Measurements from ENCODE around the gene SYCP3. TPM values are rescaled to one million over a fixed set of nuclear protein-coding genes. Genes with fewer than 3 reads are reported as not detected.
"Not testable (repeated sequence)": the region's sequence is repeated elsewhere in the genome, so short reads cannot be mapped to it uniquely, and the experiment has no call there.

The SYCP3 gene
- total RNA-seq, 1 donor from 2014 or later = not detected

GRCh38 chr12:101743242-101743641 lies 4.0 kb upstream of the SYCP3 start:
- H3K4me1 Mint-ChIP-seq = no peaks in the 10 kb centered on the region
- no peak for DNase-seq (ENCODE audit: low read depth, low spot score)
- no peak overlapping the region for H3K4me3 Mint-ChIP-seq
- H3K27me3 Mint-ChIP-seq (ENCODE audit: low read depth) = no peaks in the 10 kb centered on the region
- H3K9me3 Mint-ChIP-seq = no peaks in the 10 kb centered on the region
- H3K27ac Mint-ChIP-seq (ENCODE audit: unreplicated experiment) = no peak overlapping the region
- H3K36me3 Mint-ChIP-seq (ENCODE audit: low read depth) = peaks cover 14% of the 10 kb centered on the region
- TF ChIP-seq, protein P1, sequence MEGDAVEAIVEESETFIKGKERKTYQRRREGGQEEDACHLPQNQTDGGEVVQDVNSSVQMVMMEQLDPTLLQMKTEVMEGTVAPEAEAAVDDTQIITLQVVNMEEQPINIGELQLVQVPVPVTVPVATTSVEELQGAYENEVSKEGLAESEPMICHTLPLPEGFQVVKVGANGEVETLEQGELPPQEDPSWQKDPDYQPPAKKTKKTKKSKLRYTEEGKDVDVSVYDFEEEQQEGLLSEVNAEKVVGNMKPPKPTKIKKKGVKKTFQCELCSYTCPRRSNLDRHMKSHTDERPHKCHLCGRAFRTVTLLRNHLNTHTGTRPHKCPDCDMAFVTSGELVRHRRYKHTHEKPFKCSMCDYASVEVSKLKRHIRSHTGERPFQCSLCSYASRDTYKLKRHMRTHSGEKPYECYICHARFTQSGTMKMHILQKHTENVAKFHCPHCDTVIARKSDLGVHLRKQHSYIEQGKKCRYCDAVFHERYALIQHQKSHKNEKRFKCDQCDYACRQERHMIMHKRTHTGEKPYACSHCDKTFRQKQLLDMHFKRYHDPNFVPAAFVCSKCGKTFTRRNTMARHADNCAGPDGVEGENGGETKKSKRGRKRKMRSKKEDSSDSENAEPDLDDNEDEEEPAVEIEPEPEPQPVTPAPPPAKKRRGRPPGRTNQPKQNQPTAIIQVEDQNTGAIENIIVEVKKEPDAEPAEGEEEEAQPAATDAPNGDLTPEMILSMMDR (conservative IDR thresholded peaks at IDR 0.05) = no peak

- no peak for DNase-seq (ENCODE audit: low read depth, low spot score)
- Mint-ChIP-seq H3K27me3 (ENCODE audit: low read depth) (no peaks in the 10 kb centered on the region), H3K36me3 (ENCODE audit: low read depth) (peaks cover 14% of the 10 kb centered on the region), H3K9me3 (no peaks in the 10 kb centered on the region), H3K27ac (ENCODE audit: unreplicated experiment) (no peak overlapping the region), H3K4me1 (no peaks in the 10 kb centered on the region), H3K4me3 (no peak overlapping the region)
- TF ChIP-seq, protein P1 (conservative IDR thresholded peaks at IDR 0.05) = no peak
Measured at GRCh38 chr12:101740980-101741379, 1.7 kb upstream of the SYCP3 start.

GRCh38 chr12:101740566-101740965 lies 1.3 kb upstream of the SYCP3 start:
- H3K27me3 Mint-ChIP-seq (ENCODE audit: low read depth) = no peaks in the 10 kb centered on the region
- DNase-seq (ENCODE audit: low read depth, low spot score) = no peak
- TF ChIP-seq, protein P1 (conservative IDR thresholded peaks at IDR 0.05) = no peak
- H3K36me3 Mint-ChIP-seq (ENCODE audit: low read depth) = peaks cover 14% of the 10 kb centered on the region
- no peak overlapping the region for H3K27ac Mint-ChIP-seq (ENCODE audit: unreplicated experiment)
- H3K9me3 Mint-ChIP-seq = no peaks in the 10 kb centered on the region
- H3K4me3 Mint-ChIP-seq = no peak overlapping the region
- no peaks in the 10 kb centered on the region for H3K4me1 Mint-ChIP-seq

GRCh38 chr12:101737476-101737875 lies 1.8 kb downstream of the SYCP3 start:
- DNase-seq (ENCODE audit: low read depth, low spot score) = no peak
- TF ChIP-seq, protein P1 (conservative IDR thresholded peaks at IDR 0.05) = no peak
- Mint-ChIP-seq H3K36me3 (ENCODE audit: low read depth) (peaks cover 8% of the 10 kb centered on the region), H3K27ac (ENCODE audit: unreplicated experiment) (no peak overlapping the region), H3K4me3 (no peak overlapping the region), H3K27me3 (ENCODE audit: low read depth) (no peaks in the 10 kb centered on the region), H3K4me1 (no peaks in the 10 kb centered on the region), H3K9me3 (no peaks in the 10 kb centered on the region)

GRCh38 chr12:101734482-101734881 lies 4.8 kb downstream of the SYCP3 start:
- H3K4me3 Mint-ChIP-seq; H3K4me1 Mint-ChIP-seq; H3K27ac Mint-ChIP-seq (ENCODE audit: unreplicated experiment); DNase-seq (ENCODE audit: low read depth, low spot score); H3K9me3 Mint-ChIP-seq; H3K27me3 Mint-ChIP-seq (ENCODE audit: low read depth): not testable (repeated sequence)
- H3K36me3 Mint-ChIP-seq (ENCODE audit: low read depth) = peaks cover 11% of the 10 kb centered on the region

- Mint-ChIP-seq H3K4me3 (no peak overlapping the region), H3K27me3 (ENCODE audit: low read depth) (no peaks in the 10 kb centered on the region), H3K27ac (ENCODE audit: unreplicated experiment) (no peak overlapping the region), H3K36me3 (ENCODE audit: low read depth) (peaks cover 11% of the 10 kb centered on the region), H3K4me1 (no peaks in the 10 kb centered on the region), H3K9me3 (no peaks in the 10 kb centered on the region)
- TF ChIP-seq, protein P1 (conservative IDR thresholded peaks at IDR 0.05) = no peak
- DNase-seq (ENCODE audit: low read depth, low spot score) = no peak
Measured at GRCh38 chr12:101733166-101733565, 6.1 kb downstream of the SYCP3 start.

Data from neural crest cell (in vitro differentiated cells).